GM19463 (cell line): ENCODE data around the gene ZIC2.

Experiments used
- ATAC-seq: cut with Tn5 transposase; IDR thresholded peaks from one replicate; pipeline ENCODE4 v1.9.1; 2021; ENCODE audit warnings: mild to moderate bottlenecking, moderate library complexity; ENCODE audit not compliant: unreplicated experiment

Gene ZIC2

GRCh38 chr13:99984461-99985240, 3.1 kb downstream of the ZIC2 start:
- ATAC-seq: no peak

- no peak for ATAC-seq
These were observed 3.8 kb downstream of the ZIC2 start for GRCh38 chr13:99985241-99985874.

GRCh38 chr13:99985886-99986527, 4.4 kb downstream of the ZIC2 start:
- no peak for ATAC-seq

- no peak for ATAC-seq
These were observed 5.2 kb downstream of the ZIC2 start for GRCh38 chr13:99986741-99987140.

GRCh38 chr13:99987154-99988019, 5.8 kb downstream of the ZIC2 start:
- ATAC-seq: no peak

GRCh38 chr13:99988529-99989275, 7.1 kb downstream of the ZIC2 start:
- no peak for ATAC-seq

- ATAC-seq: no peak
These were observed 7.9 kb downstream of the ZIC2 start for GRCh38 chr13:99989276-99990125.

GRCh38 chr13:99990126-99990977, 8.8 kb downstream of the ZIC2 start:
- no peak for ATAC-seq

GRCh38 chr13:99991013-99991827, 9.6 kb downstream of the ZIC2 start:
- ATAC-seq: no peak

GRCh38 chr13:99991828-99992775, 10.5 kb downstream of the ZIC2 start:
- ATAC-seq: no peak

- ATAC-seq: no peak
These were observed 11.4 kb downstream of the ZIC2 start for GRCh38 chr13:99992949-99993351.

GRCh38 chr13:99993660-99994637, 12.4 kb downstream of the ZIC2 start:
- no peak for ATAC-seq

- ATAC-seq: no peak
These were observed 13.0 kb downstream of the ZIC2 start for GRCh38 chr13:99994638-99995020.

- no peak for ATAC-seq
These were observed 13.6 kb downstream of the ZIC2 start for GRCh38 chr13:99995104-99995588.
